Rectal smooth muscle tissue (tissue), 1 donor: ENCODE data around the gene PMM1.
A peak's percentile ranks its signal among the peaks of the same experiment; 100 is the strongest.
"Not testable (repeated sequence)": the region's sequence is repeated elsewhere in the genome, so short reads cannot be mapped to it uniquely, and the experiment has no call there.

Experiments
- H3K27ac ChIP-seq: one replicate; pipeline ENCODE4 v1.7.0; 2013; ENCODE audit warnings: low read depth, low read length, inconsistent platforms
- H3K27me3 ChIP-seq: one replicate; pipeline ENCODE4 v1.7.0; 2013; ENCODE audit warnings: low read length; ENCODE audit not compliant: control insufficient read depth, insufficient read depth
- H3K36me3 ChIP-seq: one replicate; pipeline ENCODE4 v1.7.0; 2013; ENCODE audit warnings: low read length; ENCODE audit not compliant: control insufficient read depth, insufficient read depth
- H3K4me1 ChIP-seq: one replicate; pipeline ENCODE4 v1.7.0; 2013; ENCODE audit warnings: low read length; ENCODE audit not compliant: control insufficient read depth, insufficient read depth
- H3K4me3 ChIP-seq: one replicate; pipeline ENCODE4 v1.7.0; 2013; ENCODE audit warnings: low read length
- H3K9ac ChIP-seq: one replicate; pipeline ENCODE4 v1.7.0; 2013; ENCODE audit warnings: low read length

Gene PMM1

DNA sequence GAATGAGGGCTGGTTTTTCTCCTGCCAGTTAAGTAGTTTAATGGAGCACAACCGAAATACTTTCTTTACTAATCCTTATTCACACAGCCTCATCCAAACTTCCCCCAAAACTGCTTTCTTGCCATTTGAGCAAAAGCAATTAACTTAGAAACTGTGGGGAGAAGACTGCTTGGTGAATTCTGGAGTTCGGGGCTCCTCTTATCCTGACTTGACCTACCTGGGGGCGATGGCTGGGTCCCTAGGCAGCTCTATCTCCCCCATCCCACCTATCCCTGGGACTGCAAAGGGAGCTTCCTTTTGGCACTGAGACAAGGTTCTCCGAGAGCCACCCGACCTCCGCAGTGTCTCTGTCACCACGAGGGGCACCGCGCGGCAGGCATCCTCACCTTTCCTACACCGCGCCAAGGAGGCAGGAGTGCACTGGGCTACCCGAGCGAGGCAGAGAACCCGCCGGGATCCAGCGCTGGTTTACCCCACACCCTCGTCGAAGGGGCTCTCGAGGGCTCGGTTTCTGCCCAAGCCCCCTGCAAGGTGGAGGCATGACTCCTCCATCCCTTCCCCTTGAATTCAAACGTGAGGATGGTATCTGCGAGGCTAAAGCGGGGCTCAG is 30.4 kb upstream of the PMM1 start:
- Histone ChIP-seq H3K4me1 (peaks cover 16% of the 10 kb centered on the region), H3K27ac (peak overlapping the region; percentile 91), H3K4me3 (peak overlapping the region; percentile 78), H3K27me3 (no peaks in the 10 kb centered on the region), H3K9ac (peak overlapping the region; percentile 53), H3K36me3 (peaks cover 6% of the 10 kb centered on the region)

- Histone ChIP-seq H3K36me3 (no peaks in the 10 kb centered on the region), H3K27me3 (no peaks in the 10 kb centered on the region), H3K4me1 (no peaks in the 10 kb centered on the region), H3K9ac (no peak overlapping the region), H3K4me3 (no peak overlapping the region), H3K27ac (no peak overlapping the region)
These were observed 23.8 kb upstream of the PMM1 start for GRCh38 chr22:41613456-41613855.

GRCh38 chr22:41612603-41613306 is 23.1 kb upstream of the PMM1 start:
- Histone ChIP-seq H3K27me3 (no peaks in the 10 kb centered on the region), H3K4me3 (no peak overlapping the region), H3K9ac (no peak overlapping the region), H3K36me3 (no peaks in the 10 kb centered on the region), H3K27ac (no peak overlapping the region), H3K4me1 (no peaks in the 10 kb centered on the region)

DNA sequence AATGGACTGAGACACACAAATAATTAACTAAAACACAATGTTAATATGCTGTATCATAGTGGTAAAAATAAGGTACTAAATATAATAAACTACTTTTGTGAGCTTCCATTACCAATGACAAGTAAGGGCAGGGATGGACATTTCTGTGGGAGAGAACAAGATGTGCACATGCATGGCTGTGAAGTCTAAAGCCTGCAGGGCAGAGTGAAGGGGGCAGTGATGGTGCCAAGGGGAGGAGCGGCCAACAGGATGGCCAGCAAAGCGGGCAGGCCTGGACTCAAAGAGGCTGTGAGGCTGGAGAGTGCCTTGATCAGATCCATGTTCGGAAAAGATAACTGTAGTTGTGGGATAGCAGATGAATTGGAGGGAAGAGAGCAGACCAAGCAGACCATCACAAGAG is 18.7 kb upstream of the PMM1 start:
- Histone ChIP-seq H3K4me1 (no peaks in the 10 kb centered on the region), H3K27me3 (no peaks in the 10 kb centered on the region), H3K36me3 (peaks cover 4% of the 10 kb centered on the region), H3K27ac (no peak overlapping the region), H3K9ac (no peak overlapping the region), H3K4me3 (no peak overlapping the region)

DNA sequence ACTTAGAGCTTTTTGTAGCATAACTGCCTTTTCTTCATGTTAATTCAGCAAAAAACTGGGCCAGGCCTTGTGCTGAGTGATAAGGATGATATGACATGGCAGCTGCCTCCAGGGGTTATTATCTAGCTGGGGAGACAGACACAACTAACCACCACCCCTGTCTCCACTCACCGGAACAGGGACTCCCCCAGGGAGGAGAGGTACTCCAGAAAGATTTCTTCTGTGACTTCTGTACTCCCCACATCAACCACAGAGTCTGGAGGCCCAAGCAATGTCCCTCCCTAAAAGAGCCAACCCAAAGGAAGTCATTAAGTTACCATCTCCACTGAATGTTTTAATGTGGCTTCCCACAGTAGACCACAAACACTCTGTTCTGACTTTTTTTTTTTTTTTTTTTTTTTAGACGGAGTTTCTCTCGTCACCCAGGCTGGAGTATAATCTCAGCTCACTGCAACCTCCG is 14.3 kb upstream of the PMM1 start:
- H3K9ac ChIP-seq, result no peak overlapping the region
- no peak overlapping the region for H3K27ac ChIP-seq
- no peaks in the 10 kb centered on the region for H3K4me1 ChIP-seq
- no peak overlapping the region for H3K4me3 ChIP-seq
- peaks cover 19% of the 10 kb centered on the region for H3K36me3 ChIP-seq
- H3K27me3 ChIP-seq, result no peaks in the 10 kb centered on the region

DNA sequence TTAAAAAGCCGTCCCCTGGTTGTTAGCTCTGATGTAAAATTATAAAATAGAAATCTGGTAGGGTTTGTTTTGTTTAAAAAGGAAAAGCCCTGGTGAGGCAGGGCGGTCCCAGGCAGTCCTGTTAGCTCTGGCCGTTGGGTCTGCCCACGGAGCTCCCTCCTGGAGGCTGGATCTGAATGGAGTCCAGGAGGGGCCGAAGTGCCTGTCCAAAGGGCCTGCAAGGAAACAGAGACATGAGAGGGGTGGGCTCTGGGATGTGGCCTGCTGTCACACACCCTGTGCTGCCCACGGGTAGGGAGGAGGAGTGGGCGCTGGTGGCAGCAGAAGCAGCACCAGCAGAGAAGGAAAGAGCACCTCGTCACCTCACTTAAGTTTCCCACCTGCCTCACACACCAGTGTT is 11.3 kb upstream of the PMM1 start:
- H3K36me3 ChIP-seq, result peaks cover 14% of the 10 kb centered on the region
- no peaks in the 10 kb centered on the region for H3K4me1 ChIP-seq
- no peaks in the 10 kb centered on the region for H3K27me3 ChIP-seq
- H3K27ac ChIP-seq, result no peak overlapping the region
- no peak overlapping the region for H3K4me3 ChIP-seq
- H3K9ac ChIP-seq, result no peak overlapping the region

DNA sequence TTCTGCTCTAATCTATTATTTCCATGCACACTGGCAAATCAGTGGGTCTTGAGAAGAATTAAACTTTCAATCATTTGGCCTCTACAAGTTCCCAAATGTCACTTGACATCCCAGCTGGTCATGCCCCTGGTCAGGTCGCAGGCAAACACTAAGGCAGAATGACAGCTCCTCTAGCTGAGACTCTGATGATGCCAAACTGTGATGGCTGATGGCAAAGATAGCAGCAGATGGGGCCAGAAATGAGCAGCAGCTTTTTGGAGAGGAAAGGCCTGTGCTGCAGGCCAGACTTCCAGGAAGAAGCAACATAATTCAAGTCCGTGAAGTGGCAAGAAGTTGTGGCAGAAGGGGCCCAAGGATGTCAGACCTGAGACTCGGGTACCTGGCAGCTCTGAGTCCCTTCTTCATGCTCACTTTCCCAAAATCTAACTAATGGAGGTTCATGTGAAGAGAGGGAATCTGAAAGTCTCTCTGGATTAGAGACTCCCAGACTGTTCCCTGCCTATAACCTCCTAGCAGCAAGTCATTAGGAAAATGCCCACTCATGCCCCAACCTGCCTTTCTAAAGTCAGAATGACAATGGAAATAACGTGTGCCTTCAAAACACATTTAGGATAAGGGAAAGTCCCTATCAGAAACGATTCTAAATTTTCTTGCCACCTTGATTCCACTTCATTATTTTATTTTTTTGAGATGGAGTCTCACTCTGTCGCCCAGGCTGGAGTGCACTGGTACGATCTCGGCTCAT is 9.4 kb upstream of the PMM1 start:
- no peak overlapping the region for H3K4me3 ChIP-seq
- no peaks in the 10 kb centered on the region for H3K4me1 ChIP-seq
- H3K9ac ChIP-seq, result no peak overlapping the region
- H3K27ac ChIP-seq, result no peak overlapping the region
- no peaks in the 10 kb centered on the region for H3K27me3 ChIP-seq
- peaks cover 14% of the 10 kb centered on the region for H3K36me3 ChIP-seq

- Histone ChIP-seq H3K4me1 (no peaks in the 10 kb centered on the region), H3K4me3 (no peak overlapping the region), H3K27ac (no peak overlapping the region), H3K9ac (no peak overlapping the region), H3K36me3 (peaks cover 12% of the 10 kb centered on the region), H3K27me3 (no peaks in the 10 kb centered on the region)
These were observed 8.4 kb upstream of the PMM1 start for GRCh38 chr22:41598081-41598480.

DNA sequence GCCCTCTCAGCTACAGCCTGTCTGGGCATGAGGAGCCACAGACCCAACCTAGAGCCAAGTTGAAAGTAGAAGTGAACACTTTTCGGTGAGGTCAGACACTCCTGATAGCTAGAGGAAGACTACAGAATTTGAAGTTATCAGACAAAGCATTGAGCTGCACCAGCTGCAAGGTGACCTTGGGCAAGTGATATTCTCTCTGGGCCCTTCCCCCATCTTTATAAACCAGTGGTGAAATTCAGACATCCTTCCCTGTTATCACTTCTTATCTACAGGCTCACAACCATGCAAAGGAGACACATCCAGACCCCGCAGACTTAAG is 8.0 kb upstream of the PMM1 start:
- Histone ChIP-seq H3K36me3 (peaks cover 8% of the 10 kb centered on the region), H3K27me3 (no peaks in the 10 kb centered on the region), H3K4me3 (no peak overlapping the region), H3K27ac (no peak overlapping the region), H3K4me1 (no peaks in the 10 kb centered on the region), H3K9ac (no peak overlapping the region)

DNA sequence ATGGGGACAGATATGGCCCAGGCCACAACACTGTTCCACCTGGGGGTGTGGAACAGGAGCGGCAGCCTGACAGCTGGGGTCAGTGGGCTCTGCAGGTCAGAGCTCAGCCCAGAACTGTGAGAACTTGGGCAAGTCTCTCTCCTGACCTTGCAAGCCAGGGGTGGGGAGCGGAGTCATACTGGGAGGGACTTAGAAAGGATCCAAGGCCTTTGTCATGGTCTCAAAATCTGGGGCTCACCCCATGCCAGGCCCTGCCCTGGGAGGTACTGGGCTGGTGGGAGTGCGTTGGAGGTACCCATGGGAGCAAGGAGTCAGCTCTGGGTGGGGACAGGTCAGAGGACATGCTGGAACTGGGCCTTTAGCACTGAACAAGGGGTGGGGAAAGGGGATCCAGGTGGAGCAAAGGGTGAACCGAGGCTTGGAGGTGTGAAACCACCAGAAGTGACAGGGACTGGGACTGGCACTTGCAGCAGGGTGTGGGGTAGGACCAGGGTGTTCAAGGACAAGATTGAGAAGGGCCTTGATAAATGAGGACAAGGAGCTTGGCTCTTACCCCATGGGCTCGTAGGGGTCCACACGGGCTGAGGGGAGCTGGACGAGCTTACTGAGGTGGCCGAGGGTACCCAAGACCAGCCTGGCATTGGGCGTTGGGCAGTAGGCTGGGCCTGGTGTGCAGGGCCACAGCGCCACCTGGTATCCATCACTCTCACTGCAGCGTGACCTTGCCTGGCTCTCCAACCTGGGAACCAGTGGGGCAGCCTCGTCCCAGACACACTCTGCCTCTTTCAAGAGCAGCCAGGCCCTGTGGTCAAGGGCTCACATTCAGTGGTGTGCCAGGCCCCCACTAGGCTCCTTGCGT is 7.4 kb upstream of the PMM1 start:
- H3K4me1 ChIP-seq, result no peaks in the 10 kb centered on the region
- no peak overlapping the region for H3K27ac ChIP-seq
- H3K27me3 ChIP-seq, result no peaks in the 10 kb centered on the region
- H3K36me3 ChIP-seq, result peaks cover 5% of the 10 kb centered on the region
- no peak overlapping the region for H3K4me3 ChIP-seq
- H3K9ac ChIP-seq, result no peak overlapping the region

- H3K27me3 ChIP-seq, result no peaks in the 10 kb centered on the region
- no peak overlapping the region for H3K4me3 ChIP-seq
- no peak overlapping the region for H3K27ac ChIP-seq
- H3K36me3 ChIP-seq, result peaks cover 3% of the 10 kb centered on the region
- no peaks in the 10 kb centered on the region for H3K4me1 ChIP-seq
- no peak overlapping the region for H3K9ac ChIP-seq
These were observed 6.1 kb upstream of the PMM1 start for GRCh38 chr22:41595703-41596102.

GRCh38 chr22:41593336-41593960 is 3.8 kb upstream of the PMM1 start:
- not testable (repeated sequence) for H3K27me3 ChIP-seq, H3K9ac ChIP-seq, H3K4me1 ChIP-seq, H3K36me3 ChIP-seq, H3K4me3 ChIP-seq, H3K27ac ChIP-seq
